ENCODE results near the gene ABHD12. TPM values are rescaled to one million over a fixed set of nuclear protein-coding genes. Genes with fewer than 3 reads are reported as not detected.
A peak's percentile ranks its signal among the peaks of the same experiment; 100 is the strongest.

The ABHD12 gene
- total RNA-seq, 2 donors from 2014 or later: 70.1 to 84.7 TPM

GRCh38 chr20:25280051-25280573 lies 110.5 kb downstream of the ABHD12 start:
- 34% methylated on average over 15 of the region's 15 CpGs for WGBS

GRCh38 chr20:25279403-25279802 lies 111.2 kb downstream of the ABHD12 start:
- Histone ChIP-seq H3K4me3 (no peak overlapping the region), H3K4me1 (replicated peaks) (peaks cover 17% of the 10 kb centered on the region), H3K9me3 (no peaks in the 10 kb centered on the region), H3K27me3 (replicated peaks; ENCODE audit: insufficient read depth) (no peaks in the 10 kb centered on the region), H3K27ac (peak overlapping the region; percentile 73 to 80), H3K36me3 (peaks cover 4 to 15% of the 10 kb centered on the region in 2 donors)
- WGBS: 70% methylated on average over 9 of the region's 9 CpGs
- intact Hi-C loops (cut with DNase I): no loop called here
- no peak for DNase-seq (ENCODE audit: low spot score)
- TF ChIP-seq CTCF (IDR thresholded peaks at IDR 0.05) (no peak), POLR2A (IDR thresholded peaks at IDR 0.05) (no peak), POLR2AphosphoS5 (IDR thresholded peaks at IDR 0.05) (no peak)

More at GRCh38 chr20:25280051-25280573, 110.5 kb downstream of the ABHD12 start:
- TF ChIP-seq POLR2AphosphoS5 (IDR thresholded peaks at IDR 0.05): peak; percentile 95
- no peak for TF ChIP-seq CTCF (IDR thresholded peaks at IDR 0.05)
- H3K27me3 ChIP-seq (replicated peaks; ENCODE audit: insufficient read depth): no peaks in the 10 kb centered on the region
- peaks cover 17% of the 10 kb centered on the region for H3K4me1 ChIP-seq (replicated peaks)
- H3K36me3 ChIP-seq: peaks cover 9 to 19% of the 10 kb centered on the region in 2 donors
- peak; percentile 98 for DNase-seq (ENCODE audit: low spot score)
- H3K27ac ChIP-seq: peak overlapping the region; percentile 73 to 80
- H3K4me3 ChIP-seq: no peak overlapping the region
- H3K9me3 ChIP-seq: no peaks in the 10 kb centered on the region
- intact Hi-C loops (cut with DNase I): no loop called here

GRCh38 chr20:25278636-25279361 lies 111.8 kb downstream of the ABHD12 start:
- DNase-seq (ENCODE audit: low spot score): no peak
- Histone ChIP-seq H3K36me3 (peaks cover 4 to 12% of the 10 kb centered on the region in 2 donors), H3K27ac (peak overlapping the region; percentile 73 to 80), H3K4me1 (replicated peaks) (peaks cover 23% of the 10 kb centered on the region), H3K27me3 (replicated peaks; ENCODE audit: insufficient read depth) (no peaks in the 10 kb centered on the region), H3K9me3 (no peaks in the 10 kb centered on the region), H3K4me3 (no peak overlapping the region)
- intact Hi-C loops (cut with DNase I): no loop called here
- 92% methylated on average over 26 of the region's 26 CpGs for WGBS
- no peak for TF ChIP-seq CTCF (IDR thresholded peaks at IDR 0.05)
- TF ChIP-seq POLR2AphosphoS5 (IDR thresholded peaks at IDR 0.05): no peak
- no peak for TF ChIP-seq POLR2A (IDR thresholded peaks at IDR 0.05)

- intact Hi-C loops (cut with DNase I): no loop called here
- Histone ChIP-seq H3K4me3 (no peak overlapping the region), H3K36me3 (peaks cover under 1 to 5% of the 10 kb centered on the region in 2 donors), H3K4me1 (replicated peaks) (peaks cover 28% of the 10 kb centered on the region), H3K27ac (peak overlapping the region; percentile 19 to 80), H3K9me3 (no peaks in the 10 kb centered on the region), H3K27me3 (replicated peaks; ENCODE audit: insufficient read depth) (no peaks in the 10 kb centered on the region)
- TF ChIP-seq POLR2A (IDR thresholded peaks at IDR 0.05) (no peak), CTCF (IDR thresholded peaks at IDR 0.05) (no peak), POLR2AphosphoS5 (IDR thresholded peaks at IDR 0.05) (no peak)
- WGBS: 83% methylated on average over 18 of the region's 19 CpGs
- DNase-seq (ENCODE audit: low spot score): no peak
Measured at GRCh38 chr20:25277941-25278521, 112.6 kb downstream of the ABHD12 start.
